ENCODE measurements around the gene HABP4.
"Not testable (repeated sequence)": the region's sequence is repeated elsewhere in the genome, so short reads cannot be mapped to it uniquely, and the experiment has no call there.

The HABP4 gene

DNA sequence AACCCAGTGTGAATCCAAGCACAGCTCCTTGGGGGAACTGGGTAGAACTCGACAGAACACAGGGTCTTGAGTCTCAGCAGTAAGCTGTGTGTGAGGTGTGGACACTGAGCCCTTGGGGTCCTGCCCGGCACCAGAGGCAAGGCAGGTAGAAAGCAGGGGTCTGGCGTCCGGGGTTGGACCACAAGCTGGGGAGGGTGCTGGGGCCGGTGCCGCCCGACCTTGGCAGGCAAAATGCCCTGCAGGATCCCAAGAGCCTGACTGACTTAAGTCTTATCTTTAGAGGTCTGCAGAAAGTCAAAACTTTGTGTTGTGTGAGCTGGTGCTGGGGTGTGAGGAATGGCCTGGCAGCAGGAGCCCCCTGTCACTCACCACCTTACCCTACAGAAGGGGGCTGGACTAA lies 49.3 kb downstream of the HABP4 start:
- DNase-seq (ENCODE audit: low read depth) = no peak
- TF ChIP-seq, protein P1, sequence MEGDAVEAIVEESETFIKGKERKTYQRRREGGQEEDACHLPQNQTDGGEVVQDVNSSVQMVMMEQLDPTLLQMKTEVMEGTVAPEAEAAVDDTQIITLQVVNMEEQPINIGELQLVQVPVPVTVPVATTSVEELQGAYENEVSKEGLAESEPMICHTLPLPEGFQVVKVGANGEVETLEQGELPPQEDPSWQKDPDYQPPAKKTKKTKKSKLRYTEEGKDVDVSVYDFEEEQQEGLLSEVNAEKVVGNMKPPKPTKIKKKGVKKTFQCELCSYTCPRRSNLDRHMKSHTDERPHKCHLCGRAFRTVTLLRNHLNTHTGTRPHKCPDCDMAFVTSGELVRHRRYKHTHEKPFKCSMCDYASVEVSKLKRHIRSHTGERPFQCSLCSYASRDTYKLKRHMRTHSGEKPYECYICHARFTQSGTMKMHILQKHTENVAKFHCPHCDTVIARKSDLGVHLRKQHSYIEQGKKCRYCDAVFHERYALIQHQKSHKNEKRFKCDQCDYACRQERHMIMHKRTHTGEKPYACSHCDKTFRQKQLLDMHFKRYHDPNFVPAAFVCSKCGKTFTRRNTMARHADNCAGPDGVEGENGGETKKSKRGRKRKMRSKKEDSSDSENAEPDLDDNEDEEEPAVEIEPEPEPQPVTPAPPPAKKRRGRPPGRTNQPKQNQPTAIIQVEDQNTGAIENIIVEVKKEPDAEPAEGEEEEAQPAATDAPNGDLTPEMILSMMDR (conservative IDR thresholded peaks at IDR 0.05; ENCODE audit: control insufficient read depth, insufficient read depth, low read depth, low read length) = no peak
- H3K4me3 ChIP-seq (ENCODE audit: control insufficient read depth, low read depth, low read length) = no peak overlapping the region

DNA sequence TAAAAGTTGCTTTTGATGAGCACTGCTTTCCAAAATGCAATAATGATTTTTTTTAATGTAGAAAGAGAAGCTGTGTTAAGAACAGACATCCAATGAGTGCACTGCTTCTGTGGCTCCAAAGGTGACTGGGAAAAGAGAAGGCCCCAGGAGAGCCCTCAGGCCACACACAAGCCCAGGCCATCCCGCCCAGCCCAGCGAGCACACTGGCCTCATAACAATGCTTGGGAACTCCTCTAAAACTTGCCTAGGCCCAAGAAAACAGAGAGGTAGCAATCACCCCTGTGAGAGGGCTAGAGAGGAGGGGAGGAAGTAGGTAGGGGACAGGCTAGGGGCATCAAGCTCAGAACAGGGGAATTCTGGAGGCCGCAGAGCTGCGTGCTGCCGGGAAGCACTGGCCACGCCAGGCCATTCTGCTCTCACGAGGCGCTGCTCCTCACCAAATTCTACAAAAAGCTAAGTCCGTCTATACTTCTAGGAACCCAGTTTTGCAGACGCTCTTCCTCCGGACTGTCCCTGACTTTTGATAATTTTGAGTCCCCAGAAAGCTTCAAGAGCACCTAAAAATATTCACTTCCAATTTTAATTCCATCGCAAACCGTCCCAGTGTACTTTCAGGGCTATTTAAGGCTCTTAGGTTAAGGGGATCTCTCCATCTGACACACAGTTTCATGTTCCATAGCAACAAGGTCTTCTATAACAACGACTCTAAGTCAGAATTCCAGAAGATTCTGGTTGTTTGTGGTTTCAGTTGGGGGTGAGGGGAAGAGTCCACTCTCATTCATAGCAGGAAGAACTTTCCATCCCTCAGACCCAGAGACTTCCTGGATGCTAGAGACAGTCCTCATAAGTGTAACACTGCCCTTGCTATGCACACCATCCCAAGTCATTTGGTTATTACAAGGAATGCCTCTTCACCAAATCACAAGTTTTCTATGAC lies 51.0 kb downstream of the HABP4 start:
- DNase-seq (ENCODE audit: low read depth) = peak; percentile 56
- TF ChIP-seq, protein P1 (conservative IDR thresholded peaks at IDR 0.05; ENCODE audit: control insufficient read depth, insufficient read depth, low read depth, low read length) = no peak
- no peak overlapping the region for H3K4me3 ChIP-seq (ENCODE audit: control insufficient read depth, low read depth, low read length)

DNA sequence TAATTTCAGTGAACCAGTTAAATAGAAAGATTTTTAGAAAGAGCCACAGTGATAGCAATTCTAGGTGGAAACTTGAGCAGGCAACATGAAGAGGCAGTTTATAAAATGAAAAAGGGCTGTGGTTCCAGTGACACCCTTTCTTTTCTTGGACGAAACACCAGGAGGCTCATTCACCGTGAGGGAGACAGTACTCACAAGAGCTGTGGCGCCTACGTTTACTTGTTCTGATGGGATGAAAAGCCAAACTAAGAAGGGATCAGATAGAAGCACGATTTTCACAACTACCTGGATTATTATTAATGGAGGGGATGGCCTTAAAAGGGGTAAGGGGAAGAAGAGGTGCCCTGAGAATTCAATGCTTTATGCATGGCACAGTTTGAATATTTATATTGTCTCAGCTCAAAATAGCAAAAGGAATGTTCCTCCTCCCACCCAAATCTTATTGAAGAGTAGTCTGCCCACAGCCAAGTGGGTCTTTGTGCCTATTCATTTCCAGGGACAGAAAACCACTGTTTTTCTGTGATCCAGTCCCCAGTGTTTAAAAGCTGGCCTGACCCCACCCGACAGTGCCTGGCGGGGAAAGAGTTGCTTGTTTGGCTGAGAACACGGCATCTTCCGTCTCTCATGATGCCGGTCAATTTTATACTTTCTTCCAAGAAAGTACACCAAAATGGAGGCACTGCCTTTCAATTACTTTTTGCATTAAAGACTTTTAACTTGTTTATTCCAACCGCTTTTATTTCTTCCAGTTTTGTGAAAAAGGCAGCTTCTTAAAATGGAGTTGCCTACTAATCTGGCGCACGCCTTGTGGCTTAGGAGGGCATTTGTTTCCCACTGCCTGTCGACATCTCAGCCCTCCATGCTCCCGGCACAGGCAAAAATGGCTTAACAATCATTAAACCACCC lies 51.9 kb downstream of the HABP4 start:
- TF ChIP-seq, protein P1 (conservative IDR thresholded peaks at IDR 0.05; ENCODE audit: control insufficient read depth, insufficient read depth, low read depth, low read length) = no peak
- DNase-seq (ENCODE audit: low read depth) = no peak
- H3K4me3 ChIP-seq (ENCODE audit: control insufficient read depth, low read depth, low read length) = no peak overlapping the region

DNA sequence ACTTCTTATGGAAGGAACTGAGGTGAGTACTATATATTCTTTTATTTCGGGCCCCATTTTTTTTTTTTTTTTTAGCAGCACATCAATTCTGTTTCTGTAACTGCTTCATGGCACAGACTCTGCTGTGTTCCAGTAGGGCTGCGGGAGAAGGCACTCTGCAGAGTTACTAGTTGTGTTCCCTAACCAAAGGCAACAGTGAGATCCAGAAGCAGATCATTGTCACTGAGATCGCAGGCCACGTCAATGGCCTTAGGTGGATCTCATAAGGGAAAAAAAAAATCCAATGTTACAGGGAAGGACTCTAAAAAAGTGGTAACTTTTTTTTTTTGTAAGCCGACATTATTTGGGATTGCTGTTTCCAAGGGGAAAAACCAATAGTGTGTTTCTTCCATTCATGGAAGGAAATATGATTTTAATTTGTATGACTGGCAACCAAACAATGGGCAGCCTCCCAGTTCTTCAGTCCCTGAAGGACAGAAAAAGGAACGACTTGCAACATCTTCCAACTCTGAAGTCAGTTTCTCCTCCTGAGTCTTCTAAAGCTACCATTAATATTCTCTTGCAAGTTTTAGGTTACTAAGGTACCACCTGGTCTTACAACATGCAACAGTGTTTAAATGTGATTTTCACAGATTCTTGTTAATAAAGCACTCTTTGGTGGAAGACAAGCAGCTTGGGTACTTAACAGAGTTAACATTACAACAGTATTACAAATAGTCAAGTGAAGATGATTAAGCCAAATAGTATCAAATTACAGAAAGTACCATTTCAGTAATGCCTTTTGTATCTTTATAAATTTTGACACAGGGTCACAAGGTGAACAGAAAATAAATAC lies 52.8 kb downstream of the HABP4 start:
- no peak overlapping the region for H3K4me3 ChIP-seq (ENCODE audit: control insufficient read depth, low read depth, low read length)
- DNase-seq (ENCODE audit: low read depth) = peak; percentile 70
- TF ChIP-seq, protein P1 (conservative IDR thresholded peaks at IDR 0.05; ENCODE audit: control insufficient read depth, insufficient read depth, low read depth, low read length) = no peak

DNA sequence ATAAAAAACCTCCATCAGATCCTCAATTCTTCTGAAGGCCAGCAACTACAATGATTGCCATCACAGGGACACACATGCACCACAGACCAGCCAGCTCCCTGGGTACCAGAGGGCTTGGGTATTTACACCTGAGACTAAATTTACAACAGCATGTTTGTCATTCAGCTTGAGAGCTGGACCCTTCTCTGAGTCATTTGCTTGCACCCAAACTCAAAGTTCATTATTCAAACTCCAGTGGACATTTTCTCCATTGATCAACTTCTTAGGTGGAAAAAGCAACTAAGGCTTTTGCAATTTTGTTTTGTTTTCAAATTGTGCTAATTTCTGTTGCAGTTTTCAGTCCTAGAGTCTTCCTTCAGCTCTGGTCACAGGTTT lies 53.4 kb downstream of the HABP4 start:
- not testable (repeated sequence) for H3K4me3 ChIP-seq (ENCODE audit: control insufficient read depth, low read depth, low read length)
- DNase-seq (ENCODE audit: low read depth) = peak; percentile 34

DNA sequence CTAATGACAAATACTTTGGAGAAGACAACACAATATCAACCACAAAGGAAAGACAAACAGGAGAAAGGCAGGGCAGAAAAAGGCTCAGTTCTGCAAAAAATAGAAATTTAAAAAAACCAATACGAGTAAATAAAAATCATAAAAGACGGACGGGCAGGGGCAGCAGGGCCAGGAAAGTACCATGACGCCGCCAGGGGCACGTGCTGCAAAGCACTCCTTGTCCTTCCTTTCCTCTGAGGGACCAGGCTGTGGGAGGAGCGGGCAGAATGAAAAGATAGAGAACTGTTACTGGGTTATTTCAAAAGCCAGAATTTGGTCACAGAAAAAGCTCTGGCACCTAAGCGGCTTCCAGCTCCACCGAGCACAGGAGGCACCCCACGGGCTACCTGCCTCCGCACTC lies 53.9 kb downstream of the HABP4 start:
- H3K4me3 ChIP-seq (ENCODE audit: control insufficient read depth, low read depth, low read length) = no peak overlapping the region
- TF ChIP-seq, protein P1 (conservative IDR thresholded peaks at IDR 0.05; ENCODE audit: control insufficient read depth, insufficient read depth, low read depth, low read length) = no peak
- no peak for DNase-seq (ENCODE audit: low read depth)
